Activated naive CD8-positive, alpha-beta T cell treated with anti-CD3 and anti-CD28 coated beads for 36 hours (primary cell): Measurements from ENCODE around the gene TNN. TPM values are rescaled to one million over a fixed set of nuclear protein-coding genes. Genes with fewer than 3 reads are reported as not detected.

Source experiments
- DNase-seq: peaks from one replicate; pipeline ENCODE4 v3.0.0; 2021
- H3K27ac Mint-ChIP-seq: one replicate; pipeline ENCODE4 v1.8.0; 2022; ENCODE audit warnings: mild to moderate bottlenecking, moderate library complexity, mixed read lengths
- H3K27me3 Mint-ChIP-seq: one replicate; pipeline ENCODE4 v1.8.0; 2022; ENCODE audit warnings: mild to moderate bottlenecking, mixed read lengths
- H3K36me3 Mint-ChIP-seq: one replicate; pipeline ENCODE4 v1.8.0; 2021; ENCODE audit warnings: mild to moderate bottlenecking, mixed read lengths
- H3K4me1 Mint-ChIP-seq: one replicate; pipeline ENCODE4 v1.8.0; 2021; ENCODE audit warnings: mixed read lengths
- H3K4me3 Mint-ChIP-seq: one replicate; pipeline ENCODE4 v1.8.0; 2022; ENCODE audit warnings: mild to moderate bottlenecking, moderate library complexity, mixed read lengths
- H3K9me3 Mint-ChIP-seq: one replicate; pipeline ENCODE4 v1.8.0; 2022; ENCODE audit warnings: mixed read lengths
- total RNA-seq, 2 experiments: library from RNA; stranded (reverse); gene quantifications; one replicate each; pipeline ENCODE4 v1.2.3, GENCODE V29; 2021

The TNN gene
- total RNA-seq, 2 experiments from 2014 or later: 0.06 TPM; not detected in 1

DNA sequence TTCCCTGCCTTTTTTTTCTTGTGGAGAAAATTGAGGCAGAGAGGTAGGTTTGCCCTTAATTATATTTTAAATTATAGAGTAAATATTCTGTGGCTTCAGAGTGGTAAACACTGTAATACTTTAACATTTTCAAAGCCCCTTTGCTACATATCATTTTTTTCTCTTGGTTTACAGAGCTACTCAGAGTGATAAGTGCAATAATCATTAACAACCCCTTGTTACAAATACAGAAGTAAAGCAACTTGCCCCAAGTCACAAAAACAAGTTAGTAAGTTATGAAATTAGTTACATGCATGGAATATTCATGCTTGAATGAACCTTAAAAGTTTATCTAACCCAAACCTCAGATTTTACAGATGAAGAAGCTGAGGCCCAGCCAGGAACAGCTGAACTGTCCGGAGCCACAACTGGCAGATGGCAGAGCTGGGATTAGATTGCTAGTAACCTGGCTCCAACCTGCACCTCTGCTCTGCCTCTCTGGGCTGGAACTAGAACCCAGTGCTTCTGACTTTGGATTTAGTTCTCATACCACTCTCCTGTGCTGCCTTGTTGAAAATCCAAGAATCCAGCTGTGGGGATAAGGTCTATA is 48.7 kb downstream of the TNN start:
- H3K9me3 Mint-ChIP-seq: peaks cover 14% of the 10 kb centered on the region
- H3K27me3 Mint-ChIP-seq: no peaks in the 10 kb centered on the region
- no peak overlapping the region for H3K27ac Mint-ChIP-seq
- H3K4me3 Mint-ChIP-seq: no peak overlapping the region
- no peaks in the 10 kb centered on the region for H3K4me1 Mint-ChIP-seq
- H3K36me3 Mint-ChIP-seq: peaks cover 2% of the 10 kb centered on the region
- DNase-seq: no peak

DNA sequence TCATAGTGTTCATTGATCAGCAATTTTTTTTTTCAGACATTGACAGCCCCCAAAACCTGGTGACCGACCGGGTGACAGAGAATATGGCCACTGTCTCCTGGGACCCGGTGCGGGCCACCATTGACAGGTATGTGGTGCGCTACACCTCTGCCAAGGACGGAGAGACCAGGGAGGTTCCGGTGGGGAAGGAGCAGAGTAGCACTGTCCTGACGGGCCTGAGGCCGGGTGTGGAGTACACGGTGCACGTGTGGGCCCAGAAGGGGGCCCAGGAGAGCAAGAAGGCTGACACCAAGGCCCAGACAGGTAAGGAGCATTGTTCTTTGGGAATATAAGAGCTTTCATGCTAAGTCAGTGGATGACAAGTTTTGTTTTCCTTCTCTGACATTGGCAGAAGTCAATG is 49.3 kb downstream of the TNN start:
- H3K4me3 Mint-ChIP-seq: no peak overlapping the region
- H3K4me1 Mint-ChIP-seq: no peaks in the 10 kb centered on the region
- DNase-seq: no peak
- no peaks in the 10 kb centered on the region for H3K27me3 Mint-ChIP-seq
- H3K36me3 Mint-ChIP-seq: peaks cover 2% of the 10 kb centered on the region
- H3K27ac Mint-ChIP-seq: no peak overlapping the region
- peaks cover 14% of the 10 kb centered on the region for H3K9me3 Mint-ChIP-seq

DNA sequence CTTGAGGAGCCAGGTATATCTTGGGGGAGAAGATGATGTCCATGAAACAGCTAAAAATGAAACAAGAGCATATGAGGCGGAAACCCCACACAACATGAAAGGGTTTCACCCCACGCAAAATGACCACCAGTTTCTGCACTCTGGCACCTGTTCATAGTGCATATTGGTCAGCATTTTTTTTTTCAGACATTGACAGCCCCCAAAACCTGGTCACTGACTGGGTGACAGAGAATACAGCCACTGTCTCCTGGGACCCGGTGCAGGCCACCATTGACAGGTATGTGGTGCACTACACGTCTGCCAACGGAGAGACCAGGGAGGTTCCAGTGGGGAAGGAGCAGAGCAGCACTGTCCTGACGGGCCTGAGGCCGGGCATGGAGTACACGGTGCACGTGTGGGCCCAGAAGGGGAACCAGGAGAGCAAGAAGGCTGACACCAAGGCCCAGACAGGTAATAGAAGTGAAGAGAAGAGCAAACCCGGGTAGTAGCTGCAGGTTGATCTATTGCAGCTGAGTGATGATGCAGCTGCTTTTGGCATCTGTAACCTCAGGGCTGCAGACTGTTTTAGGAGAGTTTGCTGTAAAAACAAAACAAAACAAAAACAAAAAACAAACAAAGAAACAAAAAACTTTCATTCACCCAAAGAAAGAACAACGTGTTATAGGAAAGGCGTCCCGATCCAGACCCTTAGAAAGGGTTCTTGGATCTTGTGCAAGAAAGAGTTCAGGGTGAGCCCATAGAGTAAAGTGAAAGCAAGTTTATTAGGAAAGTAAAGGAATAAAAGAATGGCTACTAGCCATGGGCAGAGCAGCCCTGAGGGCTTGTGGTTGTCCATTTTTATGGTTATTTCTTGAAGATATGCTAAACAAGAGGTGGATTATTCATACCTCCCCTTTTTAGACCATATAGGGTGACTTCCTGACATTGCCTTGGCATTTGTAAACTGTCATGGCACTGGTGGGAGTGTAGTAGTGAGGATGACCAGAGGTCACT is 51.0 kb downstream of the TNN start:
- Mint-ChIP-seq H3K4me3 (no peak overlapping the region), H3K36me3 (no peaks in the 10 kb centered on the region), H3K9me3 (peaks cover 5% of the 10 kb centered on the region), H3K27me3 (no peaks in the 10 kb centered on the region), H3K4me1 (no peaks in the 10 kb centered on the region), H3K27ac (no peak overlapping the region)
- no peak for DNase-seq

DNA sequence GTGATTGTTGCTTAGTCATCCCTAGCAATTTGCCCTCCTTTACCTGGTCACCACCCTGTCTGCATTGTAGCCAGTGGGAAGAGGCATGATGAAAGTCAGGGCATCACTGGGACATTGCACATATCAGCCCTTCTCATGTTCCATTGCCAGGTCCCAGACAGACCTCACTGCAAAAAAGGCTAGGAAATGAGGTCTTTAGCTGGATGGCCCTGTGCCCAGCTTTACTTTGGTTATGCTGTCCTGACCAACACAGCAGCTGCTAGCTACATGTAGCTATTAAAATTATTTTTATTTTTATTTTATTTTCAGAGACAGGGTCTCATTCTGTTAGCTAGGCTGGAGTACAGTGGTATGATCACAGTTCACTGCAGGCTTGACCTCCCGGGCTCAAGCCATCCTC is 52.9 kb downstream of the TNN start:
- H3K27me3 Mint-ChIP-seq: no peaks in the 10 kb centered on the region
- no peak overlapping the region for H3K27ac Mint-ChIP-seq
- no peak for DNase-seq
- H3K9me3 Mint-ChIP-seq: no peaks in the 10 kb centered on the region
- H3K4me1 Mint-ChIP-seq: no peaks in the 10 kb centered on the region
- H3K36me3 Mint-ChIP-seq: no peaks in the 10 kb centered on the region
- no peak overlapping the region for H3K4me3 Mint-ChIP-seq

DNA sequence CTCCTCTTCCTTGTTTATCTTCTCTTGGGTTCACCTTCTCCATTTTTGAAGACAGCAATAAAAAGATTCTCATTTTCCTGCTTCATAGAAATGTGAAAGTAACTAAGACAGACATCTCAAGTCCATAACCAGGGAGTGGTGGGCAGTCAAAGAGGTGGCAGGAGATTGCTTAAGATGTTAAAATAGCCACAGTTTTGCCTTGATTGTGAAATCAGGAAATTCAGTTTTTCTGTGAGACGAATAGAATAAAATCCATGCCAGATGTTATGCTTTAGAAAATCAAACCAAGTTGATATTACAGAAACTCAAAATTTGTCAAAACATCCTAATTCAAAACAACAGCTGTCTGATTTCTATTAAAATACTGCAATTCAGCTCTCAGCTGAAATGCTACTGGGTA is 57.2 kb downstream of the TNN start:
- DNase-seq: no peak
- H3K27ac Mint-ChIP-seq: no peak overlapping the region
- no peak overlapping the region for H3K4me3 Mint-ChIP-seq
- H3K4me1 Mint-ChIP-seq: no peaks in the 10 kb centered on the region
- H3K9me3 Mint-ChIP-seq: no peaks in the 10 kb centered on the region
- no peaks in the 10 kb centered on the region for H3K27me3 Mint-ChIP-seq
- no peaks in the 10 kb centered on the region for H3K36me3 Mint-ChIP-seq

DNA sequence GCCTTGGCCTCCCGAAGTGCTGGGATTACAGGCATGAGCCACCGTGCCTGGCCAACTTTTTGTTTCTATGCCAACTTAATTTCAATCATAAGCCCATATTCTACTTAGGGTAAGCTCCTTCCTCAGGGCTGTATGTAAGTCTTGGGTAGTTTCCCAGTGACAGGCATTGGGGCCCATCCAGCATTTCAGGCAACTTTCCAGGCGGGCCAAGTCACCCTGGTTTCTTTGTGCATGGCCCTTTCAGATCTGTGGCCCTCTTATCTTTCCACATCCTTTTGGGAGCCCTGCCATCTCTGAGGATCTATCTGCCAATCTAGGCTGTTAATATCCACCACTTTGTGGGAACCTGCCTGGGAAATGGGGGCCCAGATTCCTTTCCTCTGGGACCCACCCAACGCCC is 58.7 kb downstream of the TNN start:
- no peak for DNase-seq
- no peaks in the 10 kb centered on the region for H3K27me3 Mint-ChIP-seq
- H3K4me1 Mint-ChIP-seq: no peaks in the 10 kb centered on the region
- no peak overlapping the region for H3K27ac Mint-ChIP-seq
- H3K36me3 Mint-ChIP-seq: no peaks in the 10 kb centered on the region
- H3K9me3 Mint-ChIP-seq: no peaks in the 10 kb centered on the region
- H3K4me3 Mint-ChIP-seq: no peak overlapping the region

DNA sequence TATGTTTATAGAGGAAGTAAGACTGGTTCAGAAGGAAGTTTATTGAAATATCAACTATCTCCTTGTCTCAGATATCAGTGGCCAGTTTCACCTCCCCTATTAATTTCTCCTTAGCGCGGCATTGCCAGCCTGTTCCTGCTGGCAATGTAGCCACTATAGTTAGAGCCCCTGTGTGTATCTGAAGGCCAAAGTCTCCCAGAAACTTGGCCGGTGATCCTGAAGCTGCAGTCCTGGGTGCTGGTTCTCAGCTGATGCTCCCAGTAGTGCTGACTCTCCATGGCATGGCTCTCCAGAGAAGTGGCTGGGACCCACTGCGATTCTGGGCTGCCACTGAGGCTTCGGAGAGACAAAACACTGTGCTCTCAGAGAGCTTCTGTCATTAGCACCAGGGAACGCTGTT is 59.9 kb downstream of the TNN start:
- Mint-ChIP-seq H3K27me3 (no peaks in the 10 kb centered on the region), H3K4me1 (no peaks in the 10 kb centered on the region), H3K36me3 (no peaks in the 10 kb centered on the region), H3K9me3 (no peaks in the 10 kb centered on the region), H3K27ac (no peak overlapping the region), H3K4me3 (no peak overlapping the region)
- no peak for DNase-seq

DNA sequence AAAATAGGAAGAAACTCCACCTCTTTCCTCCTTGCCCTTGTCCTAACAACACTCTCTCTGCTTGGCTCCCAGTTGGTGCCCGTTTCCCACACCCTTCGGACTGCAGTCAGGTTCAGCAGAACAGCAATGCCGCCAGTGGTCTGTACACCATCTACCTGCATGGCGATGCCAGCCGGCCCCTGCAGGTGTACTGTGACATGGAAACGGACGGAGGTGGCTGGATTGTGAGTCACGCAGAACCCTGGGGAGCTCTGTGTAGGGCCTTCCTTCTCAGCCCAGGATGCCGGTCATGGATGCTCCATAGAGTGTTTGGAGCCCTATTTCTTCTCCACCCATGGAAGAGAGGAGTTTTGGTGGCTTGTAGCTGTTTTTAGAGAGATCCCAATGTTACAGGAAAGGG is 60.9 kb downstream of the TNN start:
- Mint-ChIP-seq H3K27ac (no peak overlapping the region), H3K4me3 (no peak overlapping the region), H3K4me1 (no peaks in the 10 kb centered on the region), H3K9me3 (no peaks in the 10 kb centered on the region), H3K27me3 (peaks cover 4% of the 10 kb centered on the region), H3K36me3 (no peaks in the 10 kb centered on the region)
- no peak for DNase-seq

DNA sequence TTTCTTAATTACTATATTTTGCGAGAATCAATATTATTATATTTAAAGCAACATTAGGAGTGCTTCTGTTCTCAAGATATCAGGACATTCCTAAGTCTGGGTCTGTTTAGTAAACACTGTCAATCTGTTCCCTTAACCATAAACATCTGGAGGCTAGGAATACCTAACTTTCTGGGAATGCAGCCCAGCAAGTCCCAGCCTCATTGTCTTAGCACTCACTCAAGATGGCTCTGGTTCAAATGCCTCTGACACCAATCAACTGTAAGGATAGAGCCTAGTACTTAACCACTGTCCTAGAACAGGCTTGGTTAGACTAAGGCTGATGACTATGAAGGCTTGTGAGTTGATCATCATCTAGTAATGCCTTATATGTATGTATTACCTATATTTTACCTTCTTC is 61.5 kb downstream of the TNN start:
- Mint-ChIP-seq H3K36me3 (no peaks in the 10 kb centered on the region), H3K4me1 (no peaks in the 10 kb centered on the region), H3K9me3 (no peaks in the 10 kb centered on the region), H3K4me3 (no peak overlapping the region), H3K27me3 (peaks cover 4% of the 10 kb centered on the region), H3K27ac (no peak overlapping the region)
- DNase-seq: no peak

DNA sequence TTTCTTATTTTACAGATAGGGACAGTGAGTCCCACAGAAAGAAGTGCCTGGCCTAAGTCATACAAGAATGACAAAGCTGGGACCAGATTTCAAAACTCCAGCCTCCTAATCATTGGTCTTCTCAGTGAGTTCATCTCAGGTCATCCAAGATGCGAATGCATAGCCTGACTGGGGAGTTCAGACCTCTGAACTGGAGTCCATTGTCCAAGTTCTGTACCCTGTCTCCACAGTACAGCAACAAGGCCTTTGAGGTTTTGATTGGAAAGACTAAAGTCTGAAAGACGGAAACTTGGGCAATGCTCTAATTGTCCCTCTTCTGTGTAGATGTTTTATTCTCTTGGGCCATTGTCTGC is 62.0 kb downstream of the TNN start:
- Mint-ChIP-seq H3K36me3 (no peaks in the 10 kb centered on the region), H3K4me3 (no peak overlapping the region), H3K27ac (no peak overlapping the region), H3K27me3 (peaks cover 6% of the 10 kb centered on the region), H3K9me3 (no peaks in the 10 kb centered on the region), H3K4me1 (no peaks in the 10 kb centered on the region)
- no peak for DNase-seq

DNA sequence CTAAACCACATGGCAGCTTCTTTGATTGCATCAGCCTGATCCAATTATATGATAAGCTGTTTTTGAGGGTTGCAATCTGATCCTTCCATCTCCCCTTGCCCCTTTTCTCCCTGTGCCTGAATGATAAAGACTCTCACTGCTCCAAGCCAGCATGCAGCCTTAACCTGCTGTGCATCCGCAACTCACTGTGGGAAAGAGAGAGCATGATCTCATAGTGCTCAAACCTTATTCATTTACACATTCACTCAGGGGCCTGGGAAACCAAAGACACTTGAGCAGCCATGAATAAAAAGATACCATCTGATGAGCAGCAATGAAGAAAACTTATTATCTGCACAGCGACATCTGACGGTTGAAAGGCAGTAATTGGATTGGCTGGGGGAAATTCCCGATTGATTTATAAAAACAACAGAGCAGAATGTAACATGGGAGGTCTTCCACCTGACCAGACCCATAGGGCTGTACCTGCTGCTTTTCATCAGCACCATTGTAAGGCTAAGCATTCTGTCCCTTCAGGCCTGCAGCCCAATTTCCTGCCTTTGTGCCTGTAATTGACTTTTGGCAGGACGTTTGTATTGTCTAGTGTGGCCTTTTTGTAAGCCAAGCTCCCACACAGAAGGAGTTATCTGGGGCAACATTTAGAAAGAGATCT is 62.5 kb downstream of the TNN start:
- Mint-ChIP-seq H3K4me3 (no peak overlapping the region), H3K27me3 (peaks cover 9% of the 10 kb centered on the region), H3K9me3 (no peaks in the 10 kb centered on the region), H3K27ac (no peak overlapping the region), H3K36me3 (no peaks in the 10 kb centered on the region), H3K4me1 (no peaks in the 10 kb centered on the region)
- no peak for DNase-seq

DNA sequence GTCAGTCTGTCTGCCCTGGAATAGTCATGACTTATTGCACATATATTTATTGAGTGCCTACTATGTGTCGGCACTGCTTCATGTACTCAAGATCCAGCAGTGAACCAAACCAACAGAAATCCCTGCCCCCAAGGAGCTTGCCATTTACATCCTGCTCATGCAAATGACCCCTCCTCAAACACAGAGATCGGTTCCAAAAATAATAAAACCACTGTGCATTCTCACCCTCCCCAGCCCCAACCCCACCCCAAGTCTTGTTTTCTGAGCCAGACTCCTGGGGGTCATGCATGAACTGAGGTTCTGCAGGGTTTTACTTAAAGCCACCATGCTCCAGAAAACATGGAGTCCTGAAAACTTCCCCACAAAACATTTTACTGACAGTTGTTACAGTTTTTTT is 63.0 kb downstream of the TNN start:
- H3K27ac Mint-ChIP-seq: no peak overlapping the region
- H3K9me3 Mint-ChIP-seq: no peaks in the 10 kb centered on the region
- H3K4me3 Mint-ChIP-seq: no peak overlapping the region
- DNase-seq: no peak
- H3K4me1 Mint-ChIP-seq: no peaks in the 10 kb centered on the region
- peaks cover 11% of the 10 kb centered on the region for H3K27me3 Mint-ChIP-seq
- H3K36me3 Mint-ChIP-seq: no peaks in the 10 kb centered on the region

DNA sequence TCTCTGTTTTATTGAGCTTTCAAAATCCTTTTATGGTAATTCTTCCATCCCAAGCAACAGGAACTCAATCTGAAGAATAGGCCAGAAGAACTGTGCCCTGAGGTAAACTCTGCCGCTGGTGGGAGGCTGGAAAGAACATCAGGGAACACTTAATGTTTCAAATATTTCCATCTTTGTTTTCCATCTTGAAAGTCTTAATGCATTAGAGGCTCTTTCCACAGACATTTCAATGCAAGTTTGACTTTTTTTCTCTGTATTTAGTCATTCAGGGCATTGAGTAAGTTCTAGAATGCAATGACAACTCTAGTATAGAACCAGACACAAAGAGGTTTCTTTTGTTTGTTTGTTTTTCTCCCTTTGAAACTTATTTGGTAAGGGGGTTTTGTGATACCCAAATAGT is 63.5 kb downstream of the TNN start:
- H3K4me1 Mint-ChIP-seq: no peaks in the 10 kb centered on the region
- no peak for DNase-seq
- no peaks in the 10 kb centered on the region for H3K9me3 Mint-ChIP-seq
- H3K27me3 Mint-ChIP-seq: peaks cover 15% of the 10 kb centered on the region
- H3K4me3 Mint-ChIP-seq: no peak overlapping the region
- no peak overlapping the region for H3K27ac Mint-ChIP-seq
- no peaks in the 10 kb centered on the region for H3K36me3 Mint-ChIP-seq

DNA sequence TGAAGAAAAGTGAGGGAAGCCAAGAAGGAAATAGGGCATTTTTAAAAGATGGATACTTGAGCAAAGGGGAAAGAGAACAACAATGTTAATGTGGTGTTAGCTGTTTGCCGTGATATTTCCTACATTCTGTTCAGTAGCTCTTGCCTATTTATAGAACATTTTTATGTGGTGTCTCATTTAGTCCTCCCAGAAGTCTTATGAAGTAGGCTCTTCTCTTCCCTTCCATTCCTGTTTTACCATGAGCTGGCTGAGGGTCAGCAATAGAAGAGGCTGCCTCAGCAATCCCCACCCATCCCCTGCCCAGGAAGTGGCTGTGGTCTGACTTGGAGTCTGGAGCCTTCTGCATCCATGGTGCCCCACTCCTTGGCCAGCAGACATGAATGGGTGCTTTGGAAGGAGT is 64.8 kb downstream of the TNN start:
- H3K4me1 Mint-ChIP-seq: no peaks in the 10 kb centered on the region
- H3K4me3 Mint-ChIP-seq: no peak overlapping the region
- no peak for DNase-seq
- H3K36me3 Mint-ChIP-seq: no peaks in the 10 kb centered on the region
- peaks cover 19% of the 10 kb centered on the region for H3K27me3 Mint-ChIP-seq
- no peaks in the 10 kb centered on the region for H3K9me3 Mint-ChIP-seq
- H3K27ac Mint-ChIP-seq: no peak overlapping the region

DNA sequence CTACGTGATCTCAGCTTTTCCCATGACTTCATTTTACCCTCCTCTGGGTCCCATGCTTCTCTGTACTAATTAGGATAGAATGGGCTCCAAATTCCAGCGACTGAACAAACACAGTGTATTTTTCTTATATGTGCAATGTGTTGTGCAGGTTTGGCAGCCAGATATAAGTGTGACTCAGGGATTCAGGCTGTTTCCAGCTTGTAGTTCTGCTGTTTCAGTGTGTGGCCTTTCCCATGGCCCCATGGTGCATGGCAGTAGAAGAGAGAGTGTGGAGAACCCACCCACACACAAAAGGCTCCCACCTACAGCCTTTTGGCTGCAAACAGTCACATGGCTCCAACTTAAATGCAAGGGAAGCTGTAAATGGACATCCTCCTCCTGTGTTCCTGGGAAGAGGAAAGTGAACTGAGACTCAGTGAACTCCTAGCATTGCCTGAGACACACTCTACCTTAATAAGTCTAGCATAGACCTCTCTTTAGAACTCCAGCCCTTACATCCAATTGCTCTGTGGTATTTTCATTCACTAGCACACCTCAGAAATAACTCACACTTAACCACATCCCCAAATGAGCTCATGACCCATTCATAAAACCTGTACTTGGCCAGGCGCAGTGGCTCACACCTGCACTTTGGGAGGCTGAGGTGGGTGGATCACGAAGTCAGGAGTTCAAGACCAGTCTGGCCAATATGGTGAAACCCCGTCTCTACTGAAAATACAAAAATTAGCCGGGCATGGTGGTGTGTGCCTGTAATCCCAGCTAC is 66.2 kb downstream of the TNN start:
- H3K9me3 Mint-ChIP-seq: no peaks in the 10 kb centered on the region
- no peaks in the 10 kb centered on the region for H3K36me3 Mint-ChIP-seq
- no peak overlapping the region for H3K27ac Mint-ChIP-seq
- H3K4me3 Mint-ChIP-seq: no peak overlapping the region
- peaks cover 22% of the 10 kb centered on the region for H3K27me3 Mint-ChIP-seq
- DNase-seq: no peak
- no peaks in the 10 kb centered on the region for H3K4me1 Mint-ChIP-seq
